ENCODE data around the gene CACNG3.
"Not testable (repeated sequence)": the region's sequence is repeated elsewhere in the genome, so short reads cannot be mapped to it uniquely, and the experiment has no call there.

CACNG3 gene

DNA sequence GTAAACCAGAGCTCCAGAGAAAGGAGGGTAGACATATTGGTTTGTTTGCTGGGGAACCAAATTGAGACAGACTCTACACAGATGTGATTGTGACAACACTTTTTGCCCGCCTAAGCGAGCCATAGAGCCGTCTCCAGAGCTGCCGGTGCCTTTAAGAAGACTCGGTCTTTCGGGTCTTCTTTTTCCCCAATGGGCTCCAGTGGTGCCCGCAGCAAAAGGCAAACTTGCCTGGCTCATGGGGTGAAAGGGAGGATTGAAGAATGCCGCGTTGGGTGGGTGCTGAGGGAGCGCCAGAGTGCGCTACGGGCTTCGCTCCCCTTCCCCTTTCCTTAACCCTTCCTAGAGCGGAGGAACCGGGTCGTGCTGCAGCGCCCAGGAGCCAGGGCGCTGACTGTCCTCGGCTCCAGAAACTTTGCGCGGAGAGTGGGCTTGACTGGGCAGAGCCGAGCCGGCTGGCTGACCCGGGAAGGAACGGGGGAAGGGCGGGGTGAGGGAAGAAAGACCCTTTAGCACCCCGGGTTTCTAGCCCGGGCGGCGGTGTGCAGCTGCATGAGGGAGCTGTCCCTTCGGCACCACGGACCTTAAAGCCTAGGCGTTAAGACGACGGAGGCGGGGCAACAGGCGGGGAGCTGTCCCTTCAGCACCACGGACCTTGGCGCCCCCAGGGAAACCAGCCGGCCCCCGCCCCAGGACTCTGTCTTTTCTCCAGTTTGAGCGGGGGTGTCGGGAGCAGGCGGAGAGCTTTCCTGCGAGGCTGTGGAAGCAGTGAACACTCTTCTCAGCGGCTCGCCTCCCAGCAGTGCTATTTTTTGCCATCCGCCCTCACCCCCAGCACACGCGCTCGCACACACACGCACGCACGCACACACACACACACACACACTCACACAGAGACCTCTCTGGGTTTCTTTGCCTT, at the start of gene CACNG3:
CACNG3 (plus strand) TSS at position 880 of the 916 bp plus-strand sequence. CDS start 420 bp downstream, outside the sequence.
- DNase-seq = no peak

- no peak for DNase-seq
These were observed 49.2 kb upstream of the CACNG3 start for GRCh38 chr16:24206926-24207325.

DNA sequence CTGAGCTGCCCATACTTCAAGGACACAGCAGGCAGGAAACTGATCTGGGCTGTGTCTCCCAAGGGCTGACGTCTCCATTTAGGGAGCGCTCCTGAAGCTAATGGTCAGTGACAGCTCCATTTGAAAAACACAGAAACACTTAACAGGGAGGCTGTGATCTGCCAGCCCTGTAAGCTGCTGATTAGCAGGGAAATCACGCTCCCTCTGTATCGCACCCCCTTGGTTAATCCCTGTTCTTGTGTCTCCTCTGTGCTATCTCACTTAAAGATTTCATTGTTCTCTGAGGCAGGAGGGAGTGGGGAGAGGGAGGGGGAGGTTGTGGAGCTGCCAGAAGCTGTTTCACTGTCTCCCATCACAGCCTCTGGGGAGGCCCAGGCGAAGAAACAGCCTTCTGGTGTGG, 47.4 kb upstream of the CACNG3 start:
- DNase-seq = no peak

DNA sequence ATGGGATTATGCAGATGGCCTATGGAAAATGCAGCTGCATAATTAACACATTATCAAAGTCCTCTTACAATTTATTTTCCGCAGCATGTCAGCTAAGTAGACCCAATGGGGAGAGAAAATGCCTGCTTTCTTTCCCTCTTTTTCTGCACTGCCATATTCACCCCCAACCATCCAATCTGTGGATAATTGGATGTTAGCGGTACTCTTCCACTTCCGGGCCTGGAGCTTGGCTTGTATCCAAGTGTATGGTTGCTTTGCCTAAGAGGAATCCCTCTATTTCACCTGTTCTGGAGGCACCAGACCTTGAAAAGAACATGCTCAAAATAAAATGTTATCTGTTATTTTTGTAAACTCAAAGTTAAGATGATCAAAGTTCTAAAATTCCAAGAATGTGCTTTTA, 41.1 kb upstream of the CACNG3 start:
- no peak for DNase-seq

GRCh38 chr16:24216961-24217360, 39.2 kb upstream of the CACNG3 start:
- no peak for DNase-seq

DNA sequence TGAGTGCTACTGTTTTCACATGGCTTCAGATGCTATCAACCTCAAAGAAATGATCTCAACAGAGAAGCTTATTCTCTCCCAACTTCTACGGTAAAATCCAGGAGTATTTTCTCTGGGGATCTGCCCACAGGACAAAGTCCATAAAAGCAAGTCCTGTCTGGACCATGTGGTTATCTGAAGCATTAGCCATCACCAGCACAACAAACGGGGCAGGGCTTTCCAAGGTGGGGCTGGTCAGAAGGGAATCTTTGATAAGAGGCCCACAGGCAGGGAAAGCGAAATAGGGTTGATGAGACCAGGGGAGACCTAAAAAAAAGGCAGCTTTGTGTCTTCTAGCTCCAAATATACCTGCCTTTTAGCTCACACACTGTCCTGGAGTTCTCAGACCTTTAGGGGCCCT, 38.7 kb upstream of the CACNG3 start:
- DNase-seq = no peak

GRCh38 chr16:24218299-24218698, 37.8 kb upstream of the CACNG3 start:
- DNase-seq = no peak

GRCh38 chr16:24221219-24221618, 34.9 kb upstream of the CACNG3 start:
- DNase-seq = no peak

DNA sequence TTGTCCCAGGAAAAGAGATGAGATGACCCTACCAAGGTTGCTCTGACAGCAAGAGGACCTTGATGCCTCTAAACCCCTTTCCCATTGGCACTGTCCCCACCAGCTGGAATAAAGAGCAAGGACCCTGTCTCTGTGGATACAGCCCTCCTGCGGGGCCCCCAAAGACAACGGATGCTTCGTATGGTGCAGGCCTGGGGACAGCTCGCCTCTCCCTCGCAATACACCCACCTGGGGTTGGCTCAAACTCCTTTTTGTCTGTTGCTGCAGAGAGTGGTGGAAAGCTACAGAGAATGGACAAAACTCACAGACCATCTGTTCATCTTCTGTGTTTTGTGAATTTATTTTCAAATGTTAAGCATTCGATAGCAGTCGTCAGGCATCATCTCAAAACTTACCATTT, 27.6 kb upstream of the CACNG3 start:
- no peak for DNase-seq

DNA sequence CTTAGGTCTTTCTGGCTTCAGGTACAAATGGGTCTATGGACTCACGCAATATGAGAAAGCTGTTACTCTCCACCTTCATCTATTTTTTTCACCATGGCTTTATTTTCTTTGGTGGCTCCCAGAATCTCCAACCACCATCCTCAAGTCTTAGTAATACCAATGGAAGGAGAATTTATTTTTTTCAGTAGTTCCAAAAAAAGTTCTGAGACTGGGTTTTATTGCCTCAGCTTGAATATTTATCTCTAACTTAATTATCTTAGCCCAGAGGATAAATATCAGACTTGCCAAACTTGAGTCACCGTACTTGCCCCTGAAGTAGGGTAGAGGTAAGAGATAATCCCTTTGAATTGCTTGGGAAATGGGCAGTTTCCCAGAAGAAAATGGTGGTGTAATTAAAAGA, 23.2 kb upstream of the CACNG3 start:
- DNase-seq = no peak

DNA sequence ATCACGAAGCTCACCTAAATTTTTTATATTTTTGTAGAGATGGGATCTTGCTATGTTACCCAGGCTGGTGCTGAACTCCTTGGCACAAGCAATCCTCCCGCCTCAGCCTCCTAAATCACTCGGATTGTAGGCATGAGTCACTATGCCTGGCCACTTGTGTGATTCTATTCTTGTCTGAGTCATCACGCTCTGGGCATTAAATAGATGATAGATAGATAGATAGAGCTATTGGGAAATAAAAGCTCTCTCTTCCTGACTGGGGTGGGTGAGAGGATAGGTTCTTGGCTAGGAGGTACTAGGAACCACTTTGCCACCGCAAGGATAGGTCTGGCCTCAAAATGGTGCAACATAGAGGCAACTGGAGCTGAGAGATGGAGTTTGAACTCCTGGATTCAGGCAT, 21.4 kb upstream of the CACNG3 start:
- DNase-seq = no peak

DNA sequence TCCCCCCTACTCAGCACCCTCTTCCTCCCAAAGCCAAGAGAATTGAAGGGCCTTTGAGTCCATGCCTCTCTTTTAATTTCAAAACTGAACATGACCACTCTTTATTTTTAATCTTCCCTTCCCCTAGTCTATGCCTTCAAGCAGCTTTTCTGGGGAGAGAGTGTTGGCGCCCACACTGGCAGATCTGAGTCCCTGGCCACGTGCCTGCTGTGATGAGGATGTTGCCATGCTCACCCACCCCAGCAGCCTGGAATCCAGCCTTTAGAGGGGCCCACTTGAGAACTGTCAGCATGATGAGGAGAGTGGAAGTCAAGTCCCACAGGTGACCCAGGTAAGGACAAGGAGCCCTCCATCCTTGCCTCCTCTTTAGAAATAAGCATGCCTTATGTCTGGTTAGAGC, 20.3 kb upstream of the CACNG3 start:
- DNase-seq = no peak

GRCh38 chr16:24238846-24239245, 17.3 kb upstream of the CACNG3 start:
- DNase-seq = not testable (repeated sequence)

- DNase-seq = no peak
These were observed 9.1 kb upstream of the CACNG3 start for GRCh38 chr16:24246911-24247607.

DNA sequence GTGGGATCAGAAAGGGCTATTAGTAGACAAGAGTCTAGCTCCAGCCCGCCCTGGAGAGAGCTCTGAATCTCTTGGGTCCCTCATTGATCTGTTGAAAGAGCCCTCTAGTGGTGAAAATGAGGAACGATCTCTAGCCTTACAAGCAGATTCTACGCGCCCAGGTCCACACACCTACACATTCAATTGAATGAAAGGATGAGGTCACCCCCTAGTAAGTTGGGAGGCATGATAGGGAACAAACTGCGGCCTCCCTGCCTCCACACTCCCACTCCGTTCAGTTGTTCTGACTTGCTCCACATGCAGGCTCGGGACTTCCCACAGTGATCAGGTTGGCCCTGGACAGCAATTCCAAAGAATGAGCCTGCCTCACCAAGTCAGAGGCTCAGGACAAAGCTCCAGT, 2.9 kb upstream of the CACNG3 start:
- peak; percentile 71 for DNase-seq

GRCh38 chr16:24257958-24258357, 1.8 kb downstream of the CACNG3 start:
- no peak for DNase-seq

DNA sequence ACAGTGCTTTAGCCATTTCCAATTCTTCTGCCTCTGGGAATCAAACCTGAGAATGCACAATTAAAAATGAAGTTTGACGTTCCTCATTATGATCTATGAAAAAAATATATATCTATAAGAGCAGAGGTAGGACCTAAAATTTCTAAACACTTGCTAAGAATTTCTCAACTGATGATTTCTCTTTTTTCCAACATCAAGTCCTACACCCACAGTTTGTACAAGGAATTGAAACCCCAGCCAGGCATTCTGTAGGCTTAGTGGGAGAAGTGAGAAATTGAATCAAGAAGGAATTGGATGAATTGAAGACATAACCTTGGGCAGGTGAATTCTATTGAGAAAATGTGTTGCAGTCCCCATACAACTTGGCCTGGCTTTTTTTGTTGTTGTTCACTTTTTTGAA, 2.7 kb downstream of the CACNG3 start:
- no peak for DNase-seq

GRCh38 chr16:24262816-24263215, 6.7 kb downstream of the CACNG3 start:
- DNase-seq = no peak

- no peak for DNase-seq
These were observed 14.7 kb downstream of the CACNG3 start for GRCh38 chr16:24270721-24271442.

DNA sequence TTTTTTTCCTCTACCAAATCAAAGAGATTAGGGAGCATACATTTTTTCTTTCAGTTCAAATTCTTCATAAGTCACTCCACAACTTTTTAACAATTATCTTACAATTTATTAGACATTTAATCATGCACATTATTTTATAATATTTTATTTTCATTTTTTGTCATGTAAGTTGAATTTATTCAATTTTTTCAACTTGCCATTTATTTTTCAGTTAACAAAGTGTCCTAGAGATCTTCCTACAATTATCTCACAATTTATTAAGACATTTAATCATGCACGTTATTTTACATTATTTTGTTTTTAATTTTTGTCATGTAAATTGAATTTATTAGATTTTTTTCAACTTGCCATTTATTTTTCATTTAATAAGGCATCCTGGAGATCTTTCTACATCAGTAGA, 16.2 kb downstream of the CACNG3 start:
- DNase-seq = no peak

- no peak for DNase-seq
These were observed 17.5 kb downstream of the CACNG3 start for GRCh38 chr16:24273508-24274182.

DNA sequence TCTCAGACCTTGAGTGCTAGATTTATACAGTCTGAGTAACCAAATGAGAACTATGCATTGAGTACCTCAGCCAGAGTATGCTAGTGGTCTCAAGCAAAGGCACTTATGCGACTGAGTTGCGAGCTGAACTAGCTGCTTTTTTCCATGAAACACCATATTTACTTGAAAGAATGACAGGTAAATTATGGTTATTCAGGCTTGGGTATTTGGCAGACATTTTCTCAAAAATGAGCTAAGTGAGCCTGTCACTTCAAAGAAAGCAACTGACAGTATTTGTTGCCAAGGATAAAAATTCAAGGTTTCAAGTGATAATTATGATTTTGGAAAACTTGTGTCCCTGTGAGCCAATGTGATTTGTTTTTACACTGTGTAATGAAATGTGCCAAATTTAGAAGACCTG, 19.3 kb downstream of the CACNG3 start:
- DNase-seq = no peak

- no peak for DNase-seq
These were observed 23.9 kb downstream of the CACNG3 start for GRCh38 chr16:24279982-24280515.
